H1 (cell line): ENCODE results near the gene CDKN2B. TPM values are rescaled to one million over a fixed set of nuclear protein-coding genes. Genes with fewer than 3 reads are reported as not detected.
A peak's percentile ranks its signal among the peaks of the same experiment; 100 is the strongest.

ENCODE experiments used
- CTCF ChIA-PET: fragments of 300-600 bp; sonication (Branson Sonifier 250); formaldehyde crosslinking; loops from one replicate; lab custom pipeline; 2021; ENCODE audit not compliant: partially characterized antibody; lab: Charles Lee
- POLR2A ChIA-PET: fragments of 300-600 bp; sonication (Branson Sonifier 250); formaldehyde crosslinking; loops from one replicate; lab custom pipeline; 2021; ENCODE audit warnings: inconsistent platforms; ENCODE audit not compliant: partially characterized antibody; lab: Charles Lee
- DNase-seq, 2 experiments: peaks; one replicate each; pipeline versions ENCODE4 v3.0.0 to v3.0.0-alpha.2; 2010 to 2022; ENCODE audit warnings: low spot score in 2 of 2, low read depth in 1 of 2, mixed read lengths in 1 of 2
- FAIRE-seq: peaks from 2 replicates; lab custom pipeline; 2011; peaks lifted over from hg19 to GRCh38; lab: Jason Lieb, UNC
- H2AFZ ChIP-seq: 2 replicates; pipeline ENCODE4 v1.8.1; 2012; ENCODE audit warnings: low read length, inconsistent platforms
- H2AK5ac ChIP-seq: 2 replicates; pipeline ENCODE4 v1.6.1; 2013; ENCODE audit warnings: low read depth, low read length
- H2BK120ac ChIP-seq: replicated peaks from 2 replicates; pipeline ENCODE3; 2013; ENCODE audit warnings: low read depth, low read length, inconsistent platforms
- H2BK12ac ChIP-seq: 2 replicates; pipeline ENCODE4 v1.6.1; 2013; ENCODE audit warnings: low read depth, low read length
- H2BK15ac ChIP-seq: 2 replicates; pipeline ENCODE4 v1.6.1; 2013; ENCODE audit warnings: low read length
- H2BK20ac ChIP-seq: 2 replicates; pipeline ENCODE4 v1.6.1; 2013; ENCODE audit warnings: low read length
- H2BK5ac ChIP-seq: 2 replicates; pipeline ENCODE4 v1.6.1; 2013; ENCODE audit warnings: low read depth, low read length
- H3K14ac ChIP-seq: 2 replicates; pipeline ENCODE4 v1.6.1; 2013; ENCODE audit warnings: inconsistent platforms; ENCODE audit not compliant: insufficient read length
- H3K18ac ChIP-seq: 2 replicates; pipeline ENCODE4 v1.6.1; 2013; ENCODE audit warnings: low read length; ENCODE audit errors: extremely low read depth
- H3K23ac ChIP-seq: 2 replicates; pipeline ENCODE4 v1.6.1; 2013; ENCODE audit warnings: inconsistent platforms; ENCODE audit not compliant: insufficient read length
- H3K23me2 ChIP-seq: 2 replicates; pipeline ENCODE4 v1.6.1; 2013; ENCODE audit warnings: low read depth, low read length
- H3K27ac ChIP-seq: 2 replicates; pipeline ENCODE4 v1.6.1; 2011; ENCODE audit warnings: low read depth, low read length, inconsistent platforms
- H3K27me3 ChIP-seq, 4 experiments: replicated peaks in 1 of 4; 1 replicate in 1 of 4; 2 replicates in 3 of 4; pipeline versions ENCODE4 v1.6.1 to v1.8.1; 2011 to 2013; ENCODE audit warnings: low read length in 3 of 4, mild to moderate bottlenecking in 3 of 4, inconsistent platforms in 2 of 4, mixed read lengths in 2 of 4, moderate library complexity in 1 of 4; ENCODE audit not compliant: control insufficient read depth in 3 of 4, insufficient read depth in 3 of 4; ENCODE audit errors: extremely low read depth in 1 of 4
- H3K36me3 ChIP-seq, 4 experiments: 2 replicates each; pipeline versions ENCODE4 v1.6.1 to v1.8.1; 2011 to 2013; ENCODE audit warnings: mild to moderate bottlenecking in 4 of 4, low read length in 3 of 4, moderate library complexity in 2 of 4, control low read depth in 1 of 4, inconsistent platforms in 1 of 4; ENCODE audit not compliant: insufficient read depth in 4 of 4, control insufficient read depth in 2 of 4
- H3K4ac ChIP-seq: replicated peaks from 2 replicates; pipeline ENCODE3; 2013; ENCODE audit warnings: low read length, low read depth, mixed read lengths, inconsistent platforms; ENCODE audit not compliant: insufficient read length
- H3K4me1 ChIP-seq, 4 experiments: replicated peaks in 1 of 4; 1 replicate in 1 of 4; 2 replicates in 3 of 4; pipeline versions ENCODE4 v1.6.1 to v1.8.1; 2011 to 2013; ENCODE audit warnings: low read length in 3 of 4, inconsistent platforms in 2 of 4, mixed read lengths in 1 of 4; ENCODE audit not compliant: insufficient read depth in 4 of 4, control insufficient read depth in 3 of 4
- H3K4me2 ChIP-seq, 2 experiments: 2 replicates each; pipeline versions ENCODE4 v1.6.1 to v1.8.1; 2011 to 2013; ENCODE audit warnings: low read depth in 2 of 2, low read length in 2 of 2, control low read depth in 1 of 2, inconsistent platforms in 1 of 2, mild to moderate bottlenecking in 1 of 2; ENCODE audit not compliant: insufficient read depth in 1 of 2
- H3K4me3 ChIP-seq, 4 experiments: fragments of 200-600, 300-600 bp in 1 of 4; sonication (generic), shearing (Covaris generic), sonication (Bioruptor Twin) in 1 of 4; 2 replicates each; pipeline versions ENCODE4 v1.5.1 to v1.8.1; 2011 to 2016; ENCODE audit warnings: low read length in 4 of 4, low read depth in 3 of 4, control low read depth in 2 of 4, inconsistent platforms in 2 of 4, mild to moderate bottlenecking in 2 of 4, mixed read lengths in 1 of 4, moderate library complexity in 1 of 4; ENCODE audit not compliant: insufficient read depth in 2 of 4; ENCODE audit errors: extremely low read depth in 1 of 4
- H3K56ac ChIP-seq: replicated peaks from 2 replicates; pipeline ENCODE3; 2013; ENCODE audit warnings: low read depth, mild to moderate bottlenecking, mixed read lengths, low read length, inconsistent platforms; ENCODE audit not compliant: insufficient read length
- H3K79me1 ChIP-seq: 2 replicates; pipeline ENCODE4 v1.6.1; 2013; ENCODE audit warnings: low read depth, low read length, control low read depth
- H3K79me2 ChIP-seq, 2 experiments: 2 replicates each; pipeline versions ENCODE4 v1.6.1 to v1.8.1; 2012 to 2013; ENCODE audit warnings: low read length in 2 of 2, mild to moderate bottlenecking in 2 of 2, inconsistent platforms in 1 of 2; ENCODE audit not compliant: insufficient read depth in 2 of 2, control insufficient read depth in 1 of 2
- H3K9ac ChIP-seq, 4 experiments: replicated peaks in 1 of 4; 1 replicate in 1 of 4; 2 replicates in 3 of 4; pipeline versions ENCODE4 v1.6.1 to v1.8.1; 2011 to 2013; ENCODE audit warnings: low read depth in 3 of 4, low read length in 3 of 4, control low read depth in 2 of 4, mild to moderate bottlenecking in 2 of 4, moderate library complexity in 2 of 4, inconsistent platforms in 1 of 4; ENCODE audit errors: extremely low read depth in 1 of 4
- H3K9me3 ChIP-seq, 2 experiments: 2 replicates each; pipeline versions ENCODE4 v1.6.1 to v1.8.1; 2012 to 2013; ENCODE audit warnings: mild to moderate bottlenecking in 2 of 2, moderate library complexity in 2 of 2, control low read depth in 1 of 2, inconsistent platforms in 1 of 2, low read depth in 1 of 2, low read length in 1 of 2, mixed read lengths in 1 of 2; ENCODE audit not compliant: insufficient read depth in 2 of 2
- H4K20me1 ChIP-seq, 2 experiments: replicated peaks in 1 of 2; 2 replicates each; pipeline versions ENCODE3 to v1.8.1; 2011 to 2013; ENCODE audit warnings: inconsistent platforms in 2 of 2, low read length in 2 of 2, mild to moderate bottlenecking in 1 of 2; ENCODE audit not compliant: insufficient read depth in 2 of 2, control insufficient read depth in 1 of 2
- H4K5ac ChIP-seq: 2 replicates; pipeline ENCODE4 v1.6.1; 2013; ENCODE audit warnings: low read length, low read depth, mixed read lengths, inconsistent platforms; ENCODE audit not compliant: insufficient read length
- H4K8ac ChIP-seq: 2 replicates; pipeline ENCODE4 v1.8.0; 2013; ENCODE audit warnings: mild to moderate bottlenecking, moderate library complexity, low read length, inconsistent platforms; ENCODE audit not compliant: insufficient read depth; ENCODE audit errors: extremely low read depth
- H4K91ac ChIP-seq: replicated peaks from 2 replicates; pipeline ENCODE3; 2013; ENCODE audit warnings: low read length, mixed read lengths, inconsistent platforms; ENCODE audit not compliant: insufficient read length
- CEBPB ChIP-seq: IDR thresholded peaks from 2 replicates; pipeline ENCODE4 v1.6.1; 2012; ENCODE audit warnings: low read depth, low read length
- CTCF ChIP-seq, 3 experiments: IDR thresholded peaks; 1 replicate in 2 of 3; 2 replicates in 1 of 3; pipeline versions ENCODE4 v1.5.1 to v1.6.1; 2011; ENCODE audit warnings: low read length in 3 of 3, mild to moderate bottlenecking in 3 of 3, inconsistent platforms in 2 of 3, low read depth in 1 of 3, moderate library complexity in 1 of 3; ENCODE audit not compliant: insufficient read depth in 1 of 3; ENCODE audit errors: control extremely low read depth in 1 of 3
- WGBS, 2 experiments: shearing (Covaris generic) in 1 of 2; methylation state at CpG; one replicate each; pipeline versions ENCODE4 v1.1.6 to v1.1.7; 2013 to 2015; ENCODE audit warnings: low lambda C conversion rate in 2 of 2, mixed read lengths in 2 of 2, inconsistent platforms in 1 of 2, low coverage in 1 of 2, missing lambda C conversion rate in 1 of 2; ENCODE audit not compliant: insufficient replicate concordance in 2 of 2, insufficient coverage in 1 of 2, insufficient read length in 1 of 2; ENCODE audit errors: extremely low coverage in 1 of 2, missing lambda C conversion rate in 1 of 2; 5-methylcytosine and 5-hydroxymethylcytosine counted together
- polyA plus RNA-seq, 7 experiments: library from polyadenylated mRNA; depleted of rRNA in 3 of 7; stranded (reverse) in 5 of 7; unstranded in 2 of 7; fragments of >200 nt in 5 of 7; fragments of 200-250 nt in 2 of 7; gene quantifications; 1 replicate in 5 of 7; 2 replicates in 1 of 7; 4 replicates in 1 of 7; pipeline versions ENCODE4 v1.2.1 to v1.2.3, GENCODE V29; 2011 to 2013; ENCODE audit warnings: missing spikeins in 2 of 7, mixed read lengths in 2 of 7
- total RNA-seq: library from RNA; stranded (reverse); fragmentation: NEBNext Ultra II Directional; extraction: Animal tissue kit (Norgen Biotek cat#: 25700); gene quantifications from 2 replicates; pipeline ENCODE4 v1.2.1, GENCODE V29; 2021

The CDKN2B gene
- total and polyA plus RNA-seq, 2 of the 8 experiments (the other 6 are each of a cell fraction or from before 2014, with no cell fraction given): 0.20 to 0.88 TPM

DNA sequence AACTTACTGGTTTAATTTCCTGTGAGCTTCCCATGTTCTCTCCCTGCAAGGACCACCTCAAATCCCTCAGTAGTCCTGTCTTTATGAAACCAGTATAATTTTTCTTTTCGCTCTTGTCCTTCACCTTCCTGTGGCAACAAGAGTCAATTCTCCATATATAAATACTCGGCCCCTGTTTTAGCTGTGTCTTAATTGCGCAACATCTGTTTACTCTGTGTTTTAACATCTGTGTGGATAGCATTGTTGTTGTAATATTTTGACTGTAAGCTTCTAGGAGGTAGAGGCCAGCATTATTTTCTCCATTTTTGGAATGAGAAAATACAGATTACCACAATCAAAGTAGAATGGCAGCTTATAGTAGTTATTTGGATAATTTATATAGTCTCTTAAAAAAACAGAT, 30.2 kb upstream of the CDKN2B start:
- no peak overlapping the region for H2BK120ac ChIP-seq
- no peak overlapping the region for H4K5ac ChIP-seq
- H2BK15ac ChIP-seq: no peak overlapping the region
- no peak overlapping the region for H3K56ac ChIP-seq
- H4K20me1 ChIP-seq: no peaks in the 10 kb centered on the region
- CTCF ChIA-PET: interaction anchor here (0.6 to 4.7 kb wide), 12 partner anchors 9 to 225 kb away, joined by 3 to 32 read pairs (median 6); no protein-coding TSS in a partner anchor
- 91% methylated on average over 3 of the region's 3 CpGs; no CpG with 5 or more reads in 1 of the 2 experiments for WGBS, 2 experiments
- H3K23ac ChIP-seq: no peak overlapping the region
- no peak overlapping the region for H3K9ac ChIP-seq
- no peak overlapping the region for H3K14ac ChIP-seq
- no peaks in the 10 kb centered on the region for H3K79me2 ChIP-seq
- H3K18ac ChIP-seq: no peak overlapping the region
- no peak overlapping the region for H2AK5ac ChIP-seq
- H4K91ac ChIP-seq: no peak overlapping the region
- H3K27ac ChIP-seq: no peak overlapping the region
- H2BK20ac ChIP-seq: no peak overlapping the region
- peaks cover 0 to 4% (median 0%) of the 10 kb centered on the region in 4 experiments; a peak in 1 of 7 replicates for H3K4me1 ChIP-seq
- TF ChIP-seq CEBPB (peak; percentile 99), CTCF (IDR thresholded peaks at IDR 0.05; ENCODE audit: control extremely low read depth in 1 of 3, insufficient read depth in 1 of 3, low read depth in 1 of 3, low read length in 3 of 3) (no peak)
- H3K36me3 ChIP-seq: no peaks in the 10 kb centered on the region
- no peaks in the 10 kb centered on the region for H3K79me1 ChIP-seq
- FAIRE-seq: no peak
- H3K23me2 ChIP-seq: no peaks in the 10 kb centered on the region
- H3K4ac ChIP-seq: no peak overlapping the region
- no peak overlapping the region for H2BK5ac ChIP-seq
- H3K9me3 ChIP-seq: no peaks in the 10 kb centered on the region
- POLR2A ChIA-PET: no interaction called here
- no peak overlapping the region for H4K8ac ChIP-seq
- H2AFZ ChIP-seq: no peak overlapping the region
- no peak for DNase-seq
- H3K4me2 ChIP-seq: no peak overlapping the region
- H2BK12ac ChIP-seq: no peak overlapping the region
- no peaks in the 10 kb centered on the region for H3K27me3 ChIP-seq
- no peak overlapping the region for H3K4me3 ChIP-seq
